ENCODE data around the gene MEX3D.

MEX3D gene

GRCh38 chr19:1612114-1613086 is 44.3 kb upstream of the MEX3D start:
- Histone ChIP-seq H2AFZ (ENCODE audit: low read length) (no peak overlapping the region), H4K20me1 (ENCODE audit: insufficient read depth, low read length, poor library complexity, severe bottlenecking) (peaks cover 8% of the 10 kb centered on the region), H3K4me3 (ENCODE audit: low read length, poor library complexity, severe bottlenecking) (no peak overlapping the region), H3K36me3 (ENCODE audit: insufficient read depth, low read length) (peaks cover 75% of the 10 kb centered on the region; the same call in 1 of the 2 replicates), H3K27me3 (ENCODE audit: insufficient read depth, low read length, poor library complexity, severe bottlenecking) (no peaks in the 10 kb centered on the region), H3K9ac (ENCODE audit: low read depth, low read length, poor library complexity, severe bottlenecking) (no peak overlapping the region), H3K4me2 (ENCODE audit: low read depth, low read length, poor library complexity, severe bottlenecking) (no peak overlapping the region), H3K9me2 (replicated peaks; ENCODE audit: low read depth, low read length) (no peaks in the 10 kb centered on the region), H3K9me3 (ENCODE audit: insufficient read depth, low read depth, low read length) (no peaks in the 10 kb centered on the region), H3K79me2 (ENCODE audit: insufficient read depth, low read length) (no peaks in the 10 kb centered on the region), H3K4me1 (ENCODE audit: insufficient read depth, low read length, poor library complexity, severe bottlenecking) (no peaks in the 10 kb centered on the region), H3F3A (ENCODE audit: low read depth) (no peaks in the 10 kb centered on the region; the same call in 1 of the 2 replicates)
- TF ChIP-seq EZH2phosphoT487 (IDR thresholded peaks at IDR 0.05; ENCODE audit: borderline replicate concordance) (no peak), CTCF (conservative IDR thresholded peaks at IDR 0.05; ENCODE audit: low read length) (no peak)

- no peaks in the 10 kb centered on the region for H3K27me3 ChIP-seq (ENCODE audit: insufficient read depth, low read length, poor library complexity, severe bottlenecking)
- peaks cover 65% of the 10 kb centered on the region; the same call in 1 of the 2 replicates for H3K36me3 ChIP-seq (ENCODE audit: insufficient read depth, low read length)
- TF ChIP-seq EZH2phosphoT487 (IDR thresholded peaks at IDR 0.05; ENCODE audit: borderline replicate concordance) = no peak
- TF ChIP-seq CTCF (conservative IDR thresholded peaks at IDR 0.05; ENCODE audit: low read length) = no peak
- peaks cover 6% of the 10 kb centered on the region for H4K20me1 ChIP-seq (ENCODE audit: insufficient read depth, low read length, poor library complexity, severe bottlenecking)
- peaks cover under 1% of the 10 kb centered on the region for H3K4me1 ChIP-seq (ENCODE audit: insufficient read depth, low read length, poor library complexity, severe bottlenecking)
- H3K4me3 ChIP-seq (ENCODE audit: low read length, poor library complexity, severe bottlenecking) = no peak overlapping the region
- no peaks in the 10 kb centered on the region; the same call in 1 of the 2 replicates for H3F3A ChIP-seq (ENCODE audit: low read depth)
- no peak overlapping the region for H3K4me2 ChIP-seq (ENCODE audit: low read depth, low read length, poor library complexity, severe bottlenecking)
- no peak overlapping the region for H3K9ac ChIP-seq (ENCODE audit: low read depth, low read length, poor library complexity, severe bottlenecking)
- no peaks in the 10 kb centered on the region for H3K9me2 ChIP-seq (replicated peaks; ENCODE audit: low read depth, low read length)
- H3K9me3 ChIP-seq (ENCODE audit: insufficient read depth, low read depth, low read length) = no peaks in the 10 kb centered on the region
- no peak overlapping the region for H2AFZ ChIP-seq (ENCODE audit: low read length)
- H3K79me2 ChIP-seq (ENCODE audit: insufficient read depth, low read length) = no peaks in the 10 kb centered on the region
Measured at GRCh38 chr19:1611353-1611752, 43.2 kb upstream of the MEX3D start.

GRCh38 chr19:1610579-1610978 is 42.5 kb upstream of the MEX3D start:
- no peak overlapping the region for H3K9ac ChIP-seq (ENCODE audit: low read depth, low read length, poor library complexity, severe bottlenecking)
- no peak overlapping the region for H2AFZ ChIP-seq (ENCODE audit: low read length)
- peaks cover 6% of the 10 kb centered on the region for H4K20me1 ChIP-seq (ENCODE audit: insufficient read depth, low read length, poor library complexity, severe bottlenecking)
- no peak overlapping the region for H3K4me3 ChIP-seq (ENCODE audit: low read length, poor library complexity, severe bottlenecking)
- no peak overlapping the region for H3K4me2 ChIP-seq (ENCODE audit: low read depth, low read length, poor library complexity, severe bottlenecking)
- no peaks in the 10 kb centered on the region for H3K9me3 ChIP-seq (ENCODE audit: insufficient read depth, low read depth, low read length)
- H3K4me1 ChIP-seq (ENCODE audit: insufficient read depth, low read length, poor library complexity, severe bottlenecking) = peaks cover 5% of the 10 kb centered on the region
- TF ChIP-seq CTCF (conservative IDR thresholded peaks at IDR 0.05; ENCODE audit: low read length) = no peak
- TF ChIP-seq EZH2phosphoT487 (IDR thresholded peaks at IDR 0.05; ENCODE audit: borderline replicate concordance) = no peak
- no peaks in the 10 kb centered on the region for H3K79me2 ChIP-seq (ENCODE audit: insufficient read depth, low read length)
- H3K36me3 ChIP-seq (ENCODE audit: insufficient read depth, low read length) = peaks cover 59% of the 10 kb centered on the region; the same call in 1 of the 2 replicates
- H3F3A ChIP-seq (ENCODE audit: low read depth) = peaks cover 6% of the 10 kb centered on the region; the same call in 1 of the 2 replicates
- H3K9me2 ChIP-seq (replicated peaks; ENCODE audit: low read depth, low read length) = no peaks in the 10 kb centered on the region
- no peaks in the 10 kb centered on the region for H3K27me3 ChIP-seq (ENCODE audit: insufficient read depth, low read length, poor library complexity, severe bottlenecking)

Measured in Loucy (cell line).